Testis (tissue), 2 donors: Measurements from ENCODE around the gene GUCD1.

Experiments used
- POLR2A ChIP-seq: fragments of 450-650 bp; IDR thresholded peaks from one replicate; pipeline ENCODE4 v1.6.1; 2017; ENCODE audit warnings: antibody characterized with exemption, mild to moderate bottlenecking, moderate library complexity
- TF ChIP-seq, protein P1 (sequence below), 3 experiments: fragments of 450-650 bp in 2 of 3; fragments of 200-600 bp in 1 of 3; sonication (generic) in 1 of 3; IDR thresholded peaks; one replicate each; pipeline ENCODE4 v1.5.1; 2016 to 2019; ENCODE audit warnings: antibody characterized with exemption in 3 of 3, mild to moderate bottlenecking in 2 of 3, moderate library complexity in 1 of 3

DNA sequence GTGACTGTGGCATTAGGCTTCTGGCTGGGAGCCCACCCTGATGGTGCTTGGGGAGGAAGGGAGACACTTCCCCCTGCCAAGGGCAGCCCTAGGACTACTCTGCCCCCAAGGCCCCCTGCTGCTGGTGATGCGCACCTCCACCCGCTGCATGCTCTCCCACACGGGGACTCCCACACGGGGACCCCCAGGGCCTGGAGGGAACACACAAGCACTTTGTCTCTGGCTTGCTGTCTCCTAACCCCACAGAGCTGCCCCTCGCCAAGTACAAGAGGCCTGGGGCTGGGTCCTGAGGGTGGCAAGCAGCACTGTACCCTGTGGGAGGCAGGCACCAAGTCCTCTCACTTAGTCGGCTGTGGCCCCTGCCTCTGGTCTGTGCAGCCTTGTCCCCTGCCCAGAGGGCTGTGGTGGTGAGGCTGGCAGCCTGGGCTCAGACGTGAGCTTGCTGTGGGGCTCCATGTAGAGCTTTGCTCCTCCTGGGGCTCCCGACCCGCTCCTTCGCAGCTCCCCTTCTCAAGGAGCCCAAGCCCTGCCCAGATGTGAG, 30.0 kb upstream of the GUCD1 start:
- TF ChIP-seq, protein P1, sequence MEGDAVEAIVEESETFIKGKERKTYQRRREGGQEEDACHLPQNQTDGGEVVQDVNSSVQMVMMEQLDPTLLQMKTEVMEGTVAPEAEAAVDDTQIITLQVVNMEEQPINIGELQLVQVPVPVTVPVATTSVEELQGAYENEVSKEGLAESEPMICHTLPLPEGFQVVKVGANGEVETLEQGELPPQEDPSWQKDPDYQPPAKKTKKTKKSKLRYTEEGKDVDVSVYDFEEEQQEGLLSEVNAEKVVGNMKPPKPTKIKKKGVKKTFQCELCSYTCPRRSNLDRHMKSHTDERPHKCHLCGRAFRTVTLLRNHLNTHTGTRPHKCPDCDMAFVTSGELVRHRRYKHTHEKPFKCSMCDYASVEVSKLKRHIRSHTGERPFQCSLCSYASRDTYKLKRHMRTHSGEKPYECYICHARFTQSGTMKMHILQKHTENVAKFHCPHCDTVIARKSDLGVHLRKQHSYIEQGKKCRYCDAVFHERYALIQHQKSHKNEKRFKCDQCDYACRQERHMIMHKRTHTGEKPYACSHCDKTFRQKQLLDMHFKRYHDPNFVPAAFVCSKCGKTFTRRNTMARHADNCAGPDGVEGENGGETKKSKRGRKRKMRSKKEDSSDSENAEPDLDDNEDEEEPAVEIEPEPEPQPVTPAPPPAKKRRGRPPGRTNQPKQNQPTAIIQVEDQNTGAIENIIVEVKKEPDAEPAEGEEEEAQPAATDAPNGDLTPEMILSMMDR (IDR thresholded peaks at IDR 0.05) = no peak
- no peak for TF ChIP-seq POLR2A
